ENCODE results near the gene FAR2.

Gene FAR2

DNA sequence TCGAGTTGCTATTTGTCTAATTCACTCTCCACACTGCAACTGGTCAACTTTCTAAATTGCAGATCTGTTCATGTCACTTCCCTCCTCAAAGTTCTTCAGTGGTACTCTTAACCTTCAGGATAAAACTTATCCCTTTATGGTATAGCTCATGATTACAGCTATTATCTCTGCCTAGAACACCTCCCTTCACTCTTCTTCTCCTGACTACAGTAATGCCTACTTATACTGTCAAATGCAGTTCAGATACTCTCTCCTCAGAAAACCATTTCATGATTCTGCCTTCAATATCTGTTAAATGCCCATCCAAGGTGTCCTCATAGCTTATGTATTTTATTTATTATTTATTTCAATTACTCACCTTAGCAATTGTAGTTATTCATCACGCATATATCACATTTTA is 85.5 kb downstream of the FAR2 start:
- Histone ChIP-seq H3K4me3 (ENCODE audit: low read depth, low read length) (no peak overlapping the region), H3K36me3 (ENCODE audit: control insufficient read depth in 2 of 2, insufficient read depth in 1 of 2, low read length in 2 of 2) (no peaks in the 10 kb centered on the region), H3K27ac (ENCODE audit: extremely low read depth, low read depth, low read length) (no peak overlapping the region), H3K9me3 (ENCODE audit: control insufficient read depth, insufficient read depth, low read depth, low read length) (no peaks in the 10 kb centered on the region), H3K4me1 (ENCODE audit: control insufficient read depth, insufficient read depth, low read length) (no peaks in the 10 kb centered on the region)
- ChIA-PET POLR2A (no interaction called here), CTCF (no interaction called here)
- TF ChIP-seq, protein P1, sequence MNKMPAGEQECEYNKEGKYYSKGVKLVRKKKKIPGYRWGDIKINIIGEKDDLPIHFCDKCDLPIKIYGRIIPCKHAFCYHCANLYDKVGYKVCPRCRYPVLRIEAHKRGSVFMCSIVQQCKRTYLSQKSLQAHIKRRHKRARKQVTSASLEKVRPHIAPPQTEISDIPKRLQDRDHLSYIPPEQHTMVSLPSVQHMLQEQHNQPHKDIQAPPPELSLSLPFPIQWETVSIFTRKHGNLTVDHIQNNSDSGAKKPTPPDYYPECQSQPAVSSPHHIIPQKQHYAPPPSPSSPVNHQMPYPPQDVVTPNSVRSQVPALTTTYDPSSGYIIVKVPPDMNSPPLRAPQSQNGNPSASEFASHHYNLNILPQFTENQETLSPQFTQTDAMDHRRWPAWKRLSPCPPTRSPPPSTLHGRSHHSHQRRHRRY (tag by site-specific recombination; IDR thresholded peaks at IDR 0.05), result no peak
- TF ChIP-seq ZNF530 (tag by site-specific recombination; IDR thresholded peaks at IDR 0.05; ENCODE audit: low read depth) (no peak), GFI1B (tag by site-specific recombination; IDR thresholded peaks at IDR 0.05) (no peak), ZNF354C (tag by site-specific recombination; IDR thresholded peaks at IDR 0.05; ENCODE audit: borderline replicate concordance, low read depth) (no peak), SP7 (tag by site-specific recombination; IDR thresholded peaks at IDR 0.05) (no peak), GLIS1 (tag by site-specific recombination; IDR thresholded peaks at IDR 0.05) (no peak), SCRT2 (tag by site-specific recombination; IDR thresholded peaks at IDR 0.05) (no peak), ZNF266 (tag by site-specific recombination; IDR thresholded peaks at IDR 0.05; ENCODE audit: low read depth) (no peak), EGR2 (tag by site-specific recombination; IDR thresholded peaks at IDR 0.05; ENCODE audit: low read depth) (no peak), SP2 (tag by site-specific recombination; IDR thresholded peaks at IDR 0.05) (no peak), ZNF37A (tag by site-specific recombination; IDR thresholded peaks at IDR 0.05) (no peak), ZNF341 (tag by site-specific recombination; IDR thresholded peaks at IDR 0.05; ENCODE audit: low read depth) (no peak)
- TF ChIP-seq, protein P2, sequence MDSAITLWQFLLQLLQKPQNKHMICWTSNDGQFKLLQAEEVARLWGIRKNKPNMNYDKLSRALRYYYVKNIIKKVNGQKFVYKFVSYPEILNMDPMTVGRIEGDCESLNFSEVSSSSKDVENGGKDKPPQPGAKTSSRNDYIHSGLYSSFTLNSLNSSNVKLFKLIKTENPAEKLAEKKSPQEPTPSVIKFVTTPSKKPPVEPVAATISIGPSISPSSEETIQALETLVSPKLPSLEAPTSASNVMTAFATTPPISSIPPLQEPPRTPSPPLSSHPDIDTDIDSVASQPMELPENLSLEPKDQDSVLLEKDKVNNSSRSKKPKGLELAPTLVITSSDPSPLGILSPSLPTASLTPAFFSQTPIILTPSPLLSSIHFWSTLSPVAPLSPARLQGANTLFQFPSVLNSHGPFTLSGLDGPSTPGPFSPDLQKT (IDR thresholded peaks at IDR 0.05; ENCODE audit: borderline replicate concordance, low read depth, low read length), result no peak
- TF ChIP-seq, protein P3, sequence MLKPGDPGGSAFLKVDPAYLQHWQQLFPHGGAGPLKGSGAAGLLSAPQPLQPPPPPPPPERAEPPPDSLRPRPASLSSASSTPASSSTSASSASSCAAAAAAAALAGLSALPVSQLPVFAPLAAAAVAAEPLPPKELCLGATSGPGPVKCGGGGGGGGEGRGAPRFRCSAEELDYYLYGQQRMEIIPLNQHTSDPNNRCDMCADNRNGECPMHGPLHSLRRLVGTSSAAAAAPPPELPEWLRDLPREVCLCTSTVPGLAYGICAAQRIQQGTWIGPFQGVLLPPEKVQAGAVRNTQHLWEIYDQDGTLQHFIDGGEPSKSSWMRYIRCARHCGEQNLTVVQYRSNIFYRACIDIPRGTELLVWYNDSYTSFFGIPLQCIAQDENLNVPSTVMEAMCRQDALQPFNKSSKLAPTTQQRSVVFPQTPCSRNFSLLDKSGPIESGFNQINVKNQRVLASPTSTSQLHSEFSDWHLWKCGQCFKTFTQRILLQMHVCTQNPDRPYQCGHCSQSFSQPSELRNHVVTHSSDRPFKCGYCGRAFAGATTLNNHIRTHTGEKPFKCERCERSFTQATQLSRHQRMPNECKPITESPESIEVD (tag by site-specific recombination; IDR thresholded peaks at IDR 0.05), result no peak

DNA sequence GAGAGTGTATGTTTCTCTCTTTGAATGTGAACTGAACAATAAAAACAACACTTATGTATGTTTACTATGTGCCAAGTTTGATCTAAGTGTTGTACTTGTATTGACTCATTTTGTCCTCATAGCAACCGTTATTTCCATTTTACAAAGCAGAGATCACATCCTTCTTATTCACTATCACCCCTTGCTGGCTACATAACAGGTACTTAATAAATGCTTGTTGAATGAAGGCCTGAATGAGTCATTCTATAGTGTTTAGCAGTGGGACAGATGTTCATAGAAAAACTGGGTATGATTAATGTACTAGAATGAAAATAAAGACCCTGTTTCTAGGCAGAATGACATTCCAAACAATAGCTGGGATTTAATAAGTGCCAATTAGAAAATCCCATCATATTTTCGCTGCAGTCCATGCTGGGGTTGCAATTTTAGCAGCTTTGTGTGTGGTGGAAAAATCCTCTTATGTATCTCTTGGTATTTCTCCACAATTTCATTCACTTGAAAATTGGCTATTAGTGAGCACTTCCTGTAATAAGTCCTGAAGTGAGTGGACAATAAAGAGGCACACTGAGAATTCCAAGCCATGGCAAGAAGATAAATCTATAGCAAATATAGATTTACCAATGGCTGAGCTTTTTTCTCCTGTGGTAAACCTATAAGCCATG is 86.0 kb downstream of the FAR2 start:
- TF ChIP-seq SCRT2 (tag by site-specific recombination; IDR thresholded peaks at IDR 0.05) (peak; percentile 62; the same call in 1 of the 2 replicates), ZNF24 (tag by site-specific recombination; IDR thresholded peaks at IDR 0.05) (no peak)
- Histone ChIP-seq H3K4me1 (ENCODE audit: control insufficient read depth, insufficient read depth, low read length) (no peaks in the 10 kb centered on the region), H3K9me3 (ENCODE audit: control insufficient read depth, insufficient read depth, low read depth, low read length) (no peaks in the 10 kb centered on the region), H3K27ac (ENCODE audit: extremely low read depth, low read depth, low read length) (no peak overlapping the region), H3K4me3 (ENCODE audit: low read depth, low read length) (no peak overlapping the region), H3K36me3 (ENCODE audit: control insufficient read depth in 2 of 2, insufficient read depth in 1 of 2, low read length in 2 of 2) (no peaks in the 10 kb centered on the region)
- ChIA-PET CTCF (interaction anchor here (1.0 kb wide), 1 partner anchor 83 kb away, joined by 3 read pairs; no protein-coding TSS in a partner anchor), POLR2A (no interaction called here)

DNA sequence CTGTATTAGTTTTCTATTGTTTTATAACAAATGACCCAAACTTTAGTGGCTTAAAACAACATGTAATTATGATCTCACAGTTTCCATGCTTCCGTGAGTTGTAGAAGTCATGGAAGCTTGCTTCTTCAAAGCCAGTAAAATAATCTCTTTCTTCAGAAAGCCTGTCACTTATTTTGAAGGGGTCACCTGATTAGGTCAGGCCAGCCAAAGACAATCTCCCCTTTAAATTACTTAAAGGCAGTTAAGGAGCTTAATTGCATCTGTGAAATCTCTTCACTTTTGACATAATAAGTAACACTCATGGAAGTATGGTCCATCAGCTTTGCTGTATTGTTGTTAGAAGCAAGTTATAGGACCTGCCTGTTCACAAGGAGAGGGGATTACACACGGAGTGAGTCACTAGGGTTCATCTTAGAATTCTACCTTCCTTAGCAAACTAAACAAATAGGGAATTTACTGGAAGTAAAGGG is 89.8 kb downstream of the FAR2 start:
- CTCF ChIA-PET, result interaction anchor here (0.9 kb wide), 1 partner anchor 159 kb away, joined by 3 read pairs; no protein-coding TSS in a partner anchor
- TF ChIP-seq ZNF23 (tag by site-specific recombination; IDR thresholded peaks at IDR 0.05; ENCODE audit: borderline replicate concordance), result no peak
- peak; percentile 71; the same call in 1 of the 2 replicates for TF ChIP-seq ZNF10 (tag by site-specific recombination; IDR thresholded peaks at IDR 0.05)
- TF ChIP-seq ZSCAN23 (tag by site-specific recombination; IDR thresholded peaks at IDR 0.05), result no peak
- TF ChIP-seq, protein P4, sequence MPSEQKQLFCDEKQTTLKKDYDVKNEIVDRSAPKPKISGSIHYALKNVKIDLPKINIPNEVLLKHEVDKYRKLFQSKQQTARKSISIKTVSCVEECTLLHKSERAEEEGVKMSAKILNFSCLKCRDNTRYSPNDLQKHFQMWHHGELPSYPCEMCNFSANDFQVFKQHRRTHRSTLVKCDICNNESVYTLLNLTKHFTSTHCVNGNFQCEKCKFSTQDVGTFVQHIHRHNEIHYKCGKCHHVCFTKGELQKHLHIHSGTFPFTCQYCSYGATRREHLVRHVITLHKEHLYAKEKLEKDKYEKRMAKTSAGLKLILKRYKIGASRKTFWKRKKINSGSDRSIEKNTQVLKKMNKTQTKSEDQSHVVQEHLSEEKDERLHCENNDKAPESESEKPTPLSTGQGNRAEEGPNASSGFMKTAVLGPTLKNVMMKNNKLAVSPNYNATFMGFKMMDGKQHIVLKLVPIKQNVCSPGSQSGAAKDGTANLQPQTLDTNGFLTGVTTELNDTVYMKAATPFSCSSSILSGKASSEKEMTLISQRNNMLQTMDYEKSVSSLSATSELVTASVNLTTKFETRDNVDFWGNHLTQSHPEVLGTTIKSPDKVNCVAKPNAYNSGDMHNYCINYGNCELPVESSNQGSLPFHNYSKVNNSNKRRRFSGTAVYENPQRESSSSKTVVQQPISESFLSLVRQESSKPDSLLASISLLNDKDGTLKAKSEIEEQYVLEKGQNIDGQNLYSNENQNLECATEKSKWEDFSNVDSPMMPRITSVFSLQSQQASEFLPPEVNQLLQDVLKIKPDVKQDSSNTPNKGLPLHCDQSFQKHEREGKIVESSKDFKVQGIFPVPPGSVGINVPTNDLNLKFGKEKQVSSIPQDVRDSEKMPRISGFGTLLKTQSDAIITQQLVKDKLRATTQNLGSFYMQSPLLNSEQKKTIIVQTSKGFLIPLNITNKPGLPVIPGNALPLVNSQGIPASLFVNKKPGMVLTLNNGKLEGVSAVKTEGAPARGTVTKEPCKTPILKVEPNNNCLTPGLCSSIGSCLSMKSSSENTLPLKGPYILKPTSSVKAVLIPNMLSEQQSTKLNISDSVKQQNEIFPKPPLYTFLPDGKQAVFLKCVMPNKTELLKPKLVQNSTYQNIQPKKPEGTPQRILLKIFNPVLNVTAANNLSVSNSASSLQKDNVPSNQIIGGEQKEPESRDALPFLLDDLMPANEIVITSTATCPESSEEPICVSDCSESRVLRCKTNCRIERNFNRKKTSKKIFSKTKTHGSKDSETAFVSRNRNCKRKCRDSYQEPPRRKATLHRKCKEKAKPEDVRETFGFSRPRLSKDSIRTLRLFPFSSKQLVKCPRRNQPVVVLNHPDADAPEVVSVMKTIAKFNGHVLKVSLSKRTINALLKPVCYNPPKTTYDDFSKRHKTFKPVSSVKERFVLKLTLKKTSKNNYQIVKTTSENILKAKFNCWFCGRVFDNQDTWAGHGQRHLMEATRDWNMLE (tag by site-specific recombination; conservative IDR thresholded peaks at IDR 0.05; ENCODE audit: low read depth), result no peak
- TF ChIP-seq SP3 (tag by site-specific recombination; IDR thresholded peaks at IDR 0.05), result no peak
- TF ChIP-seq, protein P3 (tag by site-specific recombination; IDR thresholded peaks at IDR 0.05), result peak; percentile 19; the same call in 1 of the 2 replicates

More for the DNA sequence above, 89.8 kb downstream of the FAR2 start:
- Histone ChIP-seq H3K36me3 (ENCODE audit: control insufficient read depth in 2 of 2, insufficient read depth in 1 of 2, low read length in 2 of 2) (no peaks in the 10 kb centered on the region), H3K9me3 (ENCODE audit: control insufficient read depth, insufficient read depth, low read depth, low read length) (no peaks in the 10 kb centered on the region), H3K4me3 (ENCODE audit: low read depth, low read length) (no peak overlapping the region), H3K4me1 (ENCODE audit: control insufficient read depth, insufficient read depth, low read length) (peaks cover 10% of the 10 kb centered on the region), H3K27ac (ENCODE audit: extremely low read depth, low read depth, low read length) (no peak overlapping the region)
- POLR2A ChIA-PET, result no interaction called here
